GM18508 (cell line): Measurements from ENCODE around the gene TFF2.

Experiments
- ATAC-seq: cut with Tn5 transposase; IDR thresholded peaks from one replicate; pipeline ENCODE4 v1.9.1; 2021; ENCODE audit warnings: moderate number of reproducible peaks; ENCODE audit not compliant: insufficient read depth, unreplicated experiment

Gene TFF2

DNA sequence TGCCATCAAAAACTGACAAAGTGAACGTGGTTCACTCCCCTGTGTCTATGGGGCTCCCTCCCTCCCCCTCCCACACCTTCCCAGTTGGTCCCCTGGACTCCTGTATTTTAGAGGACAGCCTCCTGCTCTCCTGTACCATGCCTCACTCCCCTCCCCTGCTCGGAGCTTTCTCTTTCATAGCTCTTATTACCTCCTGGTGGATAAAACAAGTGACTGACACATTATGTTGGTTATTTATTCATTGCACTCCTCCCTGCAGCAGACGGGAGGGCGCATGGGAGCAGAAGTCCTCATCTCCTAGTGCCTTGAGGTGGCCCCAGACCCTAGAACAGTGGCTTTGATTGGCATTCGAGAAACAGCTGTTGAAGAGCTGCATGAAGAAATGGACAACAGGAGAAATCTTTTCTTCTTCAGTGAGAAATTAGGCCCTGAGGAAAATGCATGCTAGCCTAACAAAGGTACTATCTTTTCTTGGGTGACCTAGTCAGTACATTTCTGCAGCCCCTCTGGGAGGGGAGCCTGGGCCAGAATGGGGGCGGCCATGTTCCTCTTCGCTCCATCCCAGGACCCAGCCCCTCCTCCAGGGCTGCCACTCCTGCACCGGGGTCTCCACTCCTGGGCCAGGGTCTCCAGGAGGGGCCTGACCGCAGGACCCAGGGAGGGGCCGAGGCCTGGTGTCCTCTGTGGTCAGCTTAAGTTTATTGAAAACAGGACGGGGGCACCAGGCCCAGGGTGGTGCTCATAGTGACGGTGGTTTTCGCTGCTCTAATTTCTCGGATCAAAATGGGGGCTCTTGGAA lies 16.8 kb upstream of the TFF2 start:
- no peak for ATAC-seq

DNA sequence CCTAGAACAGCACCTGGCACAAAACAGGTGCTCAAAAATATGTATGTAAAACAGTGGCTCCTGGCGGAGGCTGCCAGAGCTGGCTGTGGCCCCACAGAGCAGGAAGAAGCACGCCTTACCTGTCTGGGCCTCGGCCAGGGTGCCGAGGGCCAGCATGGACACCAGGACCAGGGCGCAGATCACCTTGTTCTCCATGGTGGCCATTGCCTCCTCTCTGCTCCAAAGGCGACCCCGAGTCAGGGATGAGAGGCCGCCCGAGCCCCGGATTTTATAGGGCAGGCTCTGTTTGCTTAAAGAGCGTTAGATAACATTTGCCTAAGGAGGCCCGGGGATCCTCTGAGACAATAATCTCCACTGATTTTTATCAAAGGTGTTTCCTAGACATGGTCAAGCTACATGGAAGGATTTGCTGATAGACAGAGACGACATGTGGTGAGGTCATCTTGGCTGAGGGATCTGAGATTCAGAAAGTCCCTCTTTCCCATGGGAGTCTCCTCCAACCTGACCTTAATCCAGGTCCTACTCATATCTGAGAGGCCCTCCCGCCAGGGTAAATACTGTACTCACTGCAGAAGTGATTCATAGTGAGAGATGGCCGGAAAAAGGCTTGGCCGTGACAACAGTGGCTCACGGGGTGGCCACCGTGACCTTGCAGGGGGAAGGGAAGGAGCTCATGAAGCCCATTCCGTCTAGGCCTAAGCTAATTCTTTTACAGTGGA lies 15.7 kb upstream of the TFF2 start, which contains the start of gene TFF1:
Gene TFF1, minus strand, starts transcription at position 244 of the 719 bp plus-strand sequence. Its CDS starts 40 bp downstream, at position 204.
- ATAC-seq = no peak

- ATAC-seq = no peak
Measured at GRCh38 chr21:42365770-42366169, 15.0 kb upstream of the TFF2 start.

- ATAC-seq = no peak
Measured at GRCh38 chr21:42364304-42364865, 13.6 kb upstream of the TFF2 start.

DNA sequence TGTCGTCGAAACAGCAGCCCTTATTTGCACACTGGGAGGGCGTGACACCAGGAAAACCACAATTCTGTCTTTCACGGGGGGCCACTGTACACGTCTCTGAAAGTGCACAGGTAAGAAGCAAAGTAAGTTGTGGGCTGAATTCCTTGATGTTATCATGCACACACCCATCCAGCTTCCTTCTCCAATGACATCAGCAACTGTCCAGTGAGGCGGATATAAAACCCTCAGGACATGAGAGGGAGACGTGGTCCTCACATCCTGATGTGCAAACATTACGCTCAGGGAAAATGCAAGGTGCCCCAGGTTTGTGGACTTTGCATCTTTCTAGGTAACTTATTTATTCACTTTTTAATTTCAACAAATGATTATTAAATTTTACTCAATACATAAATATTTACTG lies 12.5 kb upstream of the TFF2 start:
- ATAC-seq = no peak

GRCh38 chr21:42362700-42363099 lies 11.9 kb upstream of the TFF2 start:
- no peak for ATAC-seq

DNA sequence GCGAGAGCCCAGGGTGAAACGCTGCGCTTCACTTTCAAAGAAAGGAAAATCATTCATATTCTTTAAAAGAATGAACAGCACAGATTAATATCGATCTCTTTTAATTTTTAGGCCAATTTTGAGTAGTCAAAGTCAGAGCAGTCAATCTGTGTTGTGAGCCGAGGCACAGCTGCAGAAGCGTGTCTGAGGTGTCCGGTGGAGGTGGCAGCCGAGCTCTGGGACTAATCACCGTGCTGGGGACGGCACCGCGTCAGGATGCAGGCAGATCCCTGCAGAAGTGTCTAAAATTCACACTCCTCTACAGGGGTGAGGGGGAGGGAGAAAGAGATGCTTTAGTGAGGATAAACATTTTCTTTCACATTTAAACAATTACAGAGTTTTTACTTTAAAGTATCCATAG lies 11.4 kb upstream of the TFF2 start:
- ATAC-seq = no peak

DNA sequence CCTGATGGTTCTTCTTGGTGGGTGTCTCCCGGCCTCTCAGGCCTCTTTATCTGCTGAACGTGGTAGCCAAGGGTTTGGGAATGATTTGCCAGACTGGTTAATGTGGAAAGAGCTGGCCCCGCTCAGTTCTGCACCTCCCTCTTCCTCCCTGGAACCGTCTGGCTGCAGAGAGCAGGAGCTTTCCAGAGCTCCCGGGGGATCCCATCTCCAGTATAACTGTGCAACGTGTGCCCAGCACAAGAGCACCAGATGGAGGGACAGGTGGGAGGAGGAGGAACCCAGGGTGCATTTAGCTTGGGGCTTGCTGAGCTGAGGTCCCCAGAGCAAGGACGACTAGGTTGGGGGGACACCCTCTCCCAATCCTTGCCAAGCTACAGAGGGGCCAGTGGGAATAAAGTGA lies 10.5 kb upstream of the TFF2 start:
- no peak for ATAC-seq

GRCh38 chr21:42360317-42360716 lies 9.5 kb upstream of the TFF2 start:
- ATAC-seq = no peak

DNA sequence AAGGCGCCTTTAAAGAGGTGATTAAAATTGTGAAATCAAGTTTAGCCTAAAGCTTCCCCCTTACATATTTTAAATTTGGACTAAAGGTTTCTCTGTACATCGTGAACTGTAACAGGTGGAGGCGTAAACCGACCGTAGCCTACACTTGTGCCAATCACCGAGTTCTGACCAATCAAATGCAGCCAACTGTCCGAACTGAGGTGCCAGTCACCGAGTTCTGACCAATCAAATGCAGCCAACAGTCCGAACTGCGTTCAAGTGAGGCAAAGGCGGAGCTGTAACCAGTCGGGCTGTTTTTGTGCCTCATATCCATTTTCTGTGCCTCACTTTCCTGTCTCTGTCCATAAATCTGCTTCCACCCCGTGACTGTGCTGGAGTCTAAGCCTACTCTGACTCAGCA lies 8.1 kb upstream of the TFF2 start:
- no peak for ATAC-seq

DNA sequence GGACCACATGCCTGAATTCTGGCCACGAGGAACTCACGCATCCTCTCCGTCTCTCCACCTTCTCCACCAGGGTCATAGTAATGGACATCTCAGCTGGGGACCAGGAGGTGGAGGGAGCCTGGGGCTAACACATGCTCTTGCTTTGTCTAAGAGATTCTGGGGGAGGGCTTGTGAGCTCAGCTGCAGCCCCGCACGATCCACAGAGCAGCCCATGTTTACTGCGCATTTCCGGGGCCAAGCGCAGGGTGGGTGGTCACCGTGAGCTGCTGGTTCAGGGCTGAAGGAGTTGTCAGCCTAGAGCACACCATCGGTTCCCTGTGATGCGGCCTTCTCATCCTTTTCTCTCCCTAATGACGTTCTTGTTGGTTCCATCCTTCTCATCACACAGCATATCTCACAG lies 7.5 kb upstream of the TFF2 start:
- ATAC-seq = no peak

GRCh38 chr21:42357307-42357706 lies 6.5 kb upstream of the TFF2 start:
- no peak for ATAC-seq

GRCh38 chr21:42356650-42357049 lies 5.9 kb upstream of the TFF2 start:
- ATAC-seq = no peak

- ATAC-seq = no peak
Measured at GRCh38 chr21:42356046-42356445, 5.3 kb upstream of the TFF2 start.

DNA sequence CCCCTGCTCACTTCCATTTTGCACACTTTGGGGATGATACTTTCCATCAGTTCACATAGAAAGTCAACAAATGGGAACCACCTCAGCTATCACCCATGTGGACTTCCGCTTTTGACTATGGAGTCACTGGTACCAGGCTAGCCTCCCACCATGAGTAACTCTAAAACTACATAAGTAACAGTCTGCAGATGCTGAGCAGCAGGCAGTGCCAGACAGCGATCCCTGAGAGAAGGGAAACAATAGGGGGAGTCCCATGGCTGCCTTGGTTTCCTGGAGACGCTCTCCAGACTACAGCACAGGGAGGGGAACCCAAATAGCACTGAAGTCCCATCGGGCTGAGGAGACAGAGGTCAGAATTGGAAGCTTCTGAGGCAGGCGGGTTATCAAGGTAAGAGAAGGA lies 2.8 kb upstream of the TFF2 start:
- ATAC-seq = no peak

DNA sequence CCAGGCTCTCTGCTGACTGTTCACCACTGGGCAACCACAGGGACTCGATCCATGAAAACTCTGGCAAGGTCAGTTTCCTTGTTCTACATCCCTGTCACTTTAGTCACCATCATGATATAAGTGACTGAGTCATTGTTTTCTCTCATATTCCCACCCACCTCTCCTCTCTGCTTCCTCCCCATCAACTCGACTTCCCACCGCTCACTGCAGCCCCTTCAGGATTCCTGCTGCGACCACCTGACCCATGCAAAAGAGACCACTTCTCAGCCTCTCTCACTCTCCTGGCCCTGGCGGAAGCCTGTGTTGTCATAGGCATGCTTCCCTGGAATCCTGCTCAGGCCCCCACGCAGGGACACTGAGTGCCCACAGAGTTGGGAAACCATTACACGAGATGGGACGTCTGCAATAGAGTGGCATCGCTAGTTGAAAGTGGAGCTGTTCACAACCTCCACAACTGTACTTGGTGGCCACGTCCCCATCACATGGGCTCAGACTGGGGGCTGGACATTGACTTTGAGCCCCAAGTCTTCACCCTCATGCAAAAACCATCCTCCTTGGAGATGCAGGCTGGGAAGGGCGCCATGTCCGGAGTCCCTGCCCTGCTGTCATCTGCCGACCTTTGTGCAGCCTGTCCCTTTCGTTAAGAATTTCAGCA lies 1.8 kb upstream of the TFF2 start:
- ATAC-seq = no peak

DNA sequence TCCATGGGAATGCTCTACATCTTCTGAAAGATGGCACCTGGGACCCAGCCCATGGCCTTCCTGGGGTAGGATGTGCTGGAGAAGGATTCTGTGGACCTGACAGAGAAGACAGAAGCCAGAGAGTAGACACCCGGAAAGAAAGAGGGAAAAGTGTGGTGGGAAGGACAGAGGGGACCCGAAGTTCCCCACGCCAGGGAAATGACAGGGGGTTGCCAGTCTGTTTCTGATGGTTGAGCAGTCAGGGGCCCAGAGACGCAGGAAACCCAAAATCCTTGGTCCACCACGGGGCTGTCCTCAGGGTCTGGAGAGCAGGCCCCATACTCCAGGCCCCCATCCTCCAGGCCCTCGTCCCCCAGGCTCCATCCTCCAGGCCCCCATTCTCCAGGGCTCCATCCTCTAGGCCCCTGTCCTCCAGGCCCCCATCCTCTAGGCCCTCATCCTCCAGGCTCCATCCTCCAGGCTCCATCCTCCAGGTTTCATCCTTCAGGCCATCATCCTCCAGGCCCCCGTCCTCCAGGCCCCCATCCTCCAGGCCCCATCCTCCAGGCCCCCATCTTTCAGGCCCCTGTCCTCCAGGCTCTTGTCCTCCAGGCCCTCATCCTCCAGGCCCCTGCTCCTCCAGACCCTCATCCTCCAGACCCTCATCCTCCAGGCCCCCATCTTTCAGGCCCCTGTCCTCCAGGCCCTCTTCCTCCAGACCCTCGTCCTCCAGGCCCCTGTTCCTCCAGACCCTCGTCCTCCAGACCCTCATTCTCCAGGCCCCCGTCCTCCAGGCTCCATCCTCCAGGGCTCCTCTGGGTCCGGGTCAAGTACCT lies 1.0 kb upstream of the TFF2 start:
- no peak for ATAC-seq

- no peak for ATAC-seq
Measured at GRCh38 chr21:42350318-42350910, 380 bp downstream of the TFF2 start.

DNA sequence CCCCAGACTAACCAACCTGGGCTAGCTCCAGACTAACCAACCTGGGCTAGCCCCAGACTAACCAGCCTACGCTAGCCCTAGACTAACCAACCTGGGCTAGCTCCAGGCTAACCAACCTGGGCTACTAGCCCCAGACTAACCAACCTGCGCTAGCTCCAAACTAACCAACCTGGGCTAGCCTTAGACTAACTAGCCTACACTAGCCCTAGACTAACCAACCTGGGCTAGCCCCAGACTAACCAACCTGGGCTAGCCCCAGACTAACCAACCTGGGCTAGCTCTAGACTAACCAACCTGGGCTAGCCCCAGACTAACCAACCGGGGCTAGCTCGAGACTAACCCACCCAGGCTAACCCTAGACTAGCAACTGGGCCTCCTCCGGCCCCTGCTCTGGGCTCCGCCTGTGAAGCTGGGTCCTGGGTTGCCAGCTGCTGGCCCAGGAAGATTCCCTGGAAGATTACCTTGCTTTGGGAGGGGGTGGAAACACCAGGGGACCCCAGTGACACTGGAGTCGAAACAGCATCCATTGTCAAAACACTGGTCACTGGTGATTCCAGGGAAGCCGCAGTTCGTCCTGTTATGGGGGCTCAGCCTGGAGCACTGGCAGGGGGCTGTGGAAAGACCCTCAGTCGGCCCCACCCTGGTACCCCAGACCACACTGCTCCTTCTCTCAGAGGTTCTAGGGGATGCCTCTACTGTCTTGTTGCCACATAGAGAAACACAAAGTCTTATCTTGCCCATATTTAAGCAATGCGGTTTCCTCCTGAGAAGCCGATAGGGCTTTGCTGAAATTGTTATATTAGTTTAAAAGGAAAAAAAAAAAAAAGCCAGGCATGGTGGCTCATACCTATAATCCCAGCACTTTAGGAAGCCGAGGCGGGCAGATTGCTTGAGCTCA lies 1.1 kb downstream of the TFF2 start:
- ATAC-seq = no peak
